Thyroid gland (tissue), 4 donors: ENCODE results near the gene LIMS1.

ENCODE experiments used
- CTCF ChIP-seq, 6 experiments: fragments of 200-600 bp in 3 of 6; fragments of 450-650 bp in 3 of 6; sonication (generic) in 3 of 6; IDR thresholded peaks; one replicate each; pipeline ENCODE4 v1.5.1; 2016 to 2019; ENCODE audit warnings: antibody characterized with exemption in 6 of 6, mild to moderate bottlenecking in 2 of 6, inconsistent platforms in 1 of 6, moderate library complexity in 1 of 6
- POLR2A ChIP-seq, 2 donors: fragments of 450-650 bp; IDR thresholded peaks; one replicate each; pipeline ENCODE4 v1.6.1; 2017; ENCODE audit warnings: antibody characterized with exemption in 2 of 2, mild to moderate bottlenecking in 2 of 2, moderate library complexity in 1 of 2

- TF ChIP-seq CTCF (IDR thresholded peaks at IDR 0.05) (no peak), POLR2A (IDR thresholded peaks at IDR 0.05) (no peak)
Observed at GRCh38 chr2:108605947-108606346, 71.7 kb downstream of the LIMS1 start.
